Measurements from ENCODE around the gene PRTN3. TPM values are rescaled to one million over a fixed set of nuclear protein-coding genes. Genes with fewer than 3 reads are reported as not detected.

Gene PRTN3
- total and polyA plus RNA-seq, 4 donors: 0.17 to 225 (median 1.7) TPM

DNA sequence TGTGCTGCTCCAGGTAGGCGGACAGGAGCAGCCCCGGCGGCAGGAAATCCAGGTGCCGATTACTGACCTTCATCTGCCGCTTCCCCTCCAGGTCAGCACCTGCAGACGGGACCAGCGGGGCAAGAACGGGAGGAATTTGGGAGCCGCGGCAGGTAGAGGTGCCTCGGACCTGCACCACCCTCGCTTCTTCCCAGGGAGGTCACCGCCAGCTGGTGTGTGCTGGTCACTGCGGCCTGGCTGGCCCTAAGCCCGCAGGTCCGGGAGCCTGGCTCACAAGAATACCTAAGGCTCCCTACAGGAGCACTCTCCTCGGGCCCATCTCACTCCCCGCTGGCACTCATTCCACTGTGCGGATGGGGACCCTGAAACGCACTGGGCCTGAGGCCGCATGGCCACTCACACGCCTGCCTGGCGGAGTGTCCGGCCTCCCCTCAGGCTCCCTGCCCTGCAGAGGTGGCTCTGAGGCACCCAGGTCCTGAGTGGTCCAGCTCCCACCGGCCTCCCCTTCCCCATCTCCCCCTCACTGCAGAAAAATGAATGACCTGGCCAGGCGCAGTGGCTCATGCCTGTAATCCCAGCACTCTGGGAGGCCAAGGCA is 56.7 kb downstream of the PRTN3 start:
- TF ChIP-seq, protein P1, sequence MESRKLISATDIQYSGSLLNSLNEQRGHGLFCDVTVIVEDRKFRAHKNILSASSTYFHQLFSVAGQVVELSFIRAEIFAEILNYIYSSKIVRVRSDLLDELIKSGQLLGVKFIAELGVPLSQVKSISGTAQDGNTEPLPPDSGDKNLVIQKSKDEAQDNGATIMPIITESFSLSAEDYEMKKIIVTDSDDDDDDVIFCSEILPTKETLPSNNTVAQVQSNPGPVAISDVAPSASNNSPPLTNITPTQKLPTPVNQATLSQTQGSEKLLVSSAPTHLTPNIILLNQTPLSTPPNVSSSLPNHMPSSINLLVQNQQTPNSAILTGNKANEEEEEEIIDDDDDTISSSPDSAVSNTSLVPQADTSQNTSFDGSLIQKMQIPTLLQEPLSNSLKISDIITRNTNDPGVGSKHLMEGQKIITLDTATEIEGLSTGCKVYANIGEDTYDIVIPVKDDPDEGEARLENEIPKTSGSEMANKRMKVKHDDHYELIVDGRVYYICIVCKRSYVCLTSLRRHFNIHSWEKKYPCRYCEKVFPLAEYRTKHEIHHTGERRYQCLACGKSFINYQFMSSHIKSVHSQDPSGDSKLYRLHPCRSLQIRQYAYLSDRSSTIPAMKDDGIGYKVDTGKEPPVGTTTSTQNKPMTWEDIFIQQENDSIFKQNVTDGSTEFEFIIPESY (IDR thresholded peaks at IDR 0.05): no peak
- TF ChIP-seq SP1 (IDR thresholded peaks at IDR 0.05) (no peak), EGR1 (IDR thresholded peaks at IDR 0.05; ENCODE audit: low read depth in 2 of 2) (no peak), HNF4A (conservative IDR thresholded peaks at IDR 0.05) (no peak), RXRA (IDR thresholded peaks at IDR 0.05) (no peak), HNF4G (IDR thresholded peaks at IDR 0.05) (no peak), TAF1 (conservative IDR thresholded peaks at IDR 0.05) (no peak), RAD21 (IDR thresholded peaks at IDR 0.05) (no peak), FOXA1 (IDR thresholded peaks at IDR 0.05) (no peak), YY1 (IDR thresholded peaks at IDR 0.05) (no peak), GABPA (IDR thresholded peaks at IDR 0.05 in 1 of 2, conservative IDR thresholded peaks at IDR 0.05 in 1 of 2) (no peak), JUND (IDR thresholded peaks at IDR 0.05) (no peak), NR2F2 (IDR thresholded peaks at IDR 0.05) (no peak)
- TF ChIP-seq, protein P2, sequence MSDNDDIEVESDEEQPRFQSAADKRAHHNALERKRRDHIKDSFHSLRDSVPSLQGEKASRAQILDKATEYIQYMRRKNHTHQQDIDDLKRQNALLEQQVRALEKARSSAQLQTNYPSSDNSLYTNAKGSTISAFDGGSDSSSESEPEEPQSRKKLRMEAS (IDR thresholded peaks at IDR 0.05): no peak
- TF ChIP-seq, protein P3, sequence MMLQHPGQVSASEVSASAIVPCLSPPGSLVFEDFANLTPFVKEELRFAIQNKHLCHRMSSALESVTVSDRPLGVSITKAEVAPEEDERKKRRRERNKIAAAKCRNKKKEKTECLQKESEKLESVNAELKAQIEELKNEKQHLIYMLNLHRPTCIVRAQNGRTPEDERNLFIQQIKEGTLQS (IDR thresholded peaks at IDR 0.05): no peak
- Histone ChIP-seq H3K9me3 (ENCODE audit: control insufficient read depth in 4 of 4, low read length in 3 of 4) (no peaks in the 10 kb centered on the region), H3K27ac (ENCODE audit: low read depth in 1 of 2, low read length in 2 of 2) (no peak overlapping the region), H3K9ac (ENCODE audit: low read depth in 1 of 2, low read length in 2 of 2) (no peak overlapping the region), H3K4me3 (ENCODE audit: low read depth in 1 of 3, low read length in 3 of 3) (no peak overlapping the region), H3K36me3 (ENCODE audit: control insufficient read depth in 4 of 4, insufficient read depth in 3 of 4, low read depth in 1 of 4, low read length in 3 of 4) (peaks cover 0 to 13% (median 4%) of the 10 kb centered on the region in 4 donors), H3K4me1 (ENCODE audit: control insufficient read depth in 4 of 4, insufficient read depth in 4 of 4, low read length in 3 of 4) (peaks cover 5 to 7% (median 5%) of the 10 kb centered on the region in 4 donors), H3K27me3 (ENCODE audit: control insufficient read depth in 4 of 4, insufficient read depth in 4 of 4, low read length in 3 of 4) (no peaks in the 10 kb centered on the region)
- DNase-seq (ENCODE audit: low spot score): no peak
- 95% methylated on average over 26 of the region's 26 CpGs for WGBS

Small RNA genes within 50 kb of the gene (small RNA-seq; reads per million reads assigned to genes)
- not detected for gene MIR3187
- not detected for gene RNU6-9

Other genes with a start within 250 kb of the PRTN3 start
- 10 to 100 TPM; 16.0 to 33.0 TPM for gene POLRMT, start 207.5 kb upstream of the PRTN3 start, total RNA-seq
- 10 to 100 TPM; 37.2 to 41.4 TPM for gene POLRMT, start 207.5 kb upstream of the PRTN3 start, polyA plus RNA-seq
- gene FGF22, start 201.1 kb upstream of the PRTN3 start, total RNA-seq: under 1 TPM in 1 of 2 donors, not detected in 1; 0.08 TPM
- not detected for gene FGF22, start 201.1 kb upstream of the PRTN3 start, polyA plus RNA-seq
- gene RNF126, start 177.8 kb upstream of the PRTN3 start, total RNA-seq: 10 to 100 TPM; 16.7 to 29.1 TPM
- gene RNF126, start 177.8 kb upstream of the PRTN3 start, polyA plus RNA-seq: 10 to 100 TPM; 19.1 to 32.7 TPM
- 1 to 10 TPM; 5.7 to 8.4 TPM for gene FSTL3, start 164.6 kb upstream of the PRTN3 start, total RNA-seq
- gene FSTL3, start 164.6 kb upstream of the PRTN3 start, polyA plus RNA-seq: 1 to 10 TPM; 2.2 to 6.3 TPM
- gene PRSS57, start 145.5 kb upstream of the PRTN3 start, total RNA-seq: 10 to 100 TPM in 1 of 2 donors, not detected in 1; 12.1 TPM
- gene PRSS57, start 145.5 kb upstream of the PRTN3 start, polyA plus RNA-seq: under 1 TPM in 1 of 2 donors, not detected in 1; 0.10 TPM
- gene PALM, start 132.1 kb upstream of the PRTN3 start, total RNA-seq: 1 to 10 TPM; 3.8 to 4.8 TPM
- 1 to 10 TPM in 1 of 2 donors, under 1 TPM in 1; 0.92 to 5.1 TPM for gene PALM, start 132.1 kb upstream of the PRTN3 start, polyA plus RNA-seq
- gene MISP, start 89.9 kb upstream of the PRTN3 start, total RNA-seq: under 1 TPM in 1 of 2 donors, not detected in 1; 0.08 TPM
- gene MISP, start 89.9 kb upstream of the PRTN3 start, polyA plus RNA-seq: under 1 TPM in 1 of 2 donors, not detected in 1; 0.05 TPM
- gene PTBP1, start 43.5 kb upstream of the PRTN3 start, total RNA-seq: 100 to 1,000 TPM in 1 of 2 donors, 10 to 100 TPM in 1; 98.1 to 147 TPM
- 10 to 100 TPM; 72.9 to 76.5 TPM for gene PTBP1, start 43.5 kb upstream of the PRTN3 start, polyA plus RNA-seq
- gene PLPPR3, start 19.0 kb upstream of the PRTN3 start, total RNA-seq: 1 to 10 TPM in 1 of 2 donors, not detected in 1; 3.1 TPM
- gene PLPPR3, start 19.0 kb upstream of the PRTN3 start, polyA plus RNA-seq: not detected
- gene AZU1, start 13.2 kb upstream of the PRTN3 start, total RNA-seq: 10 to 100 TPM in 1 of 2 donors, under 1 TPM in 1; 0.08 to 20.2 TPM
- gene AZU1, start 13.2 kb upstream of the PRTN3 start, polyA plus RNA-seq: 1 to 10 TPM in 1 of 2 donors, under 1 TPM in 1; 0.24 to 1.8 TPM
- gene ELANE, start 11.3 kb downstream of the PRTN3 start, total RNA-seq: 10 to 100 TPM in 1 of 2 donors, under 1 TPM in 1; 0.17 to 37.4 TPM
- 1 to 10 TPM in 1 of 2 donors, under 1 TPM in 1; 0.88 to 2.7 TPM for gene ELANE, start 11.3 kb downstream of the PRTN3 start, polyA plus RNA-seq
- 10 to 100 TPM; 13.2 to 14.1 TPM for gene CFD, start 18.7 kb downstream of the PRTN3 start, total RNA-seq
- 10 to 100 TPM in 1 of 2 donors, 1 to 10 TPM in 1; 4.5 to 20.2 TPM for gene CFD, start 18.7 kb downstream of the PRTN3 start, polyA plus RNA-seq
- gene MED16, start 52.2 kb downstream of the PRTN3 start, total RNA-seq: 10 to 100 TPM; 39.7 to 42.3 TPM
- 10 to 100 TPM; 30.6 to 50.5 TPM for gene MED16, start 52.2 kb downstream of the PRTN3 start, polyA plus RNA-seq
- gene RNU6-9, start 52.5 kb downstream of the PRTN3 start, total RNA-seq: not detected
- not detected for gene RNU6-9, start 52.5 kb downstream of the PRTN3 start, polyA plus RNA-seq
- 10 to 100 TPM; 17.4 to 72.4 TPM for gene R3HDM4, start 72.2 kb downstream of the PRTN3 start, total RNA-seq
- 10 to 100 TPM; 14.1 to 23.0 TPM for gene R3HDM4, start 72.2 kb downstream of the PRTN3 start, polyA plus RNA-seq
- not detected for gene KISS1R, start 76.3 kb downstream of the PRTN3 start, total RNA-seq
- not detected for gene KISS1R, start 76.3 kb downstream of the PRTN3 start, polyA plus RNA-seq
- gene ARID3A, start 85.0 kb downstream of the PRTN3 start, total RNA-seq: 10 to 100 TPM in 1 of 2 donors, 1 to 10 TPM in 1; 5.2 to 42.4 TPM
- 1 to 10 TPM in 1 of 2 donors, under 1 TPM in 1; 0.74 to 1.0 TPM for gene ARID3A, start 85.0 kb downstream of the PRTN3 start, polyA plus RNA-seq
- 10 to 100 TPM; 24.3 to 41.7 TPM for gene WDR18, start 143.3 kb downstream of the PRTN3 start, total RNA-seq
- 10 to 100 TPM; 33.8 to 45.3 TPM for gene WDR18, start 143.3 kb downstream of the PRTN3 start, polyA plus RNA-seq
- gene GRIN3B, start 159.4 kb downstream of the PRTN3 start, total RNA-seq: under 1 TPM in 1 of 2 donors, not detected in 1; 0.05 TPM
- not detected for gene GRIN3B, start 159.4 kb downstream of the PRTN3 start, polyA plus RNA-seq
- gene TMEM259, start 180.1 kb downstream of the PRTN3 start, total RNA-seq: 10 to 100 TPM; 34.3 to 80.3 TPM
- 10 to 100 TPM; 29.7 to 99.3 TPM for gene TMEM259, start 180.1 kb downstream of the PRTN3 start, polyA plus RNA-seq
- not detected for gene RNU6-2, start 180.5 kb downstream of the PRTN3 start, total RNA-seq
- gene RNU6-2, start 180.5 kb downstream of the PRTN3 start, polyA plus RNA-seq: not detected
- 10 to 100 TPM; 31.0 to 38.4 TPM for gene CNN2, start 185.6 kb downstream of the PRTN3 start, total RNA-seq
- gene CNN2, start 185.6 kb downstream of the PRTN3 start, polyA plus RNA-seq: 10 to 100 TPM; 10.1 to 22.6 TPM
- gene ABCA7, start 199.1 kb downstream of the PRTN3 start, total RNA-seq: 10 to 100 TPM in 1 of 2 donors, 1 to 10 TPM in 1; 5.3 to 60.9 TPM
- gene ABCA7, start 199.1 kb downstream of the PRTN3 start, polyA plus RNA-seq: 1 to 10 TPM; 3.0 to 4.4 TPM
- gene ARHGAP45, start 226.2 kb downstream of the PRTN3 start, total RNA-seq: 10 to 100 TPM; 13.6 to 27.5 TPM
- 1 to 10 TPM; 3.3 to 5.8 TPM for gene ARHGAP45, start 226.2 kb downstream of the PRTN3 start, polyA plus RNA-seq

All from liver (tissue), 10 donors.